IMR-90 (cell line): ENCODE results near the gene SMAD7. TPM values are rescaled to one million over a fixed set of nuclear protein-coding genes. Genes with fewer than 3 reads are reported as not detected.

Experiments
- ATAC-seq: fragments of 200-7000 bp; cut with Tn5 transposase; 2 replicates; pipeline ENCODE4 v1.9.1; 2020; ENCODE audit warnings: low read depth, mild to moderate bottlenecking, moderate library complexity
- BruUV-seq: library from RNA; stranded (reverse); fragments of 400-500 nt; replicated peaks from 2 replicates; lab custom pipeline; 2021; lab: Mats Ljungman, UMichigan
- CTCF ChIA-PET: fragments of 300-600 bp; formaldehyde crosslinking; extraction: SDS; loops from one replicate; lab custom pipeline; 2021; ENCODE audit warnings: antibody characterized with exemption; lab: Yijun Ruan, JAX
- POLR2A ChIA-PET: fragments of 300-600 bp; sonication (Branson Sonifier 250); formaldehyde crosslinking; loops from one replicate; lab custom pipeline; 2022; ENCODE audit warnings: antibody characterized with exemption; ENCODE audit not compliant: unreplicated experiment; lab: Charles Lee
- DNase-seq: peaks from one replicate; pipeline ENCODE4 v3.0.0; 2013
- H2AFZ ChIP-seq: replicated peaks from 2 replicates; pipeline ENCODE3; 2013; ENCODE audit warnings: low read length, mild to moderate bottlenecking; ENCODE audit not compliant: poor library complexity
- H2AK5ac ChIP-seq: 2 replicates; pipeline ENCODE4 v1.6.1; 2013; ENCODE audit warnings: low read depth, low read length, inconsistent platforms
- H2AK9ac ChIP-seq: replicated peaks from 2 replicates; pipeline ENCODE3; 2013; ENCODE audit warnings: mild to moderate bottlenecking, low read depth, low read length, moderate library complexity; ENCODE audit not compliant: poor library complexity
- H2BK120ac ChIP-seq: 2 replicates; pipeline ENCODE4 v1.6.1; 2013; ENCODE audit warnings: low read depth, low read length, inconsistent platforms
- H2BK15ac ChIP-seq: 3 replicates; pipeline ENCODE4 v1.6.1; 2013; ENCODE audit warnings: low read depth, low read length, inconsistent platforms
- H2BK20ac ChIP-seq: 2 replicates; pipeline ENCODE4 v1.6.1; 2013; ENCODE audit warnings: low read depth, mild to moderate bottlenecking, inconsistent platforms, low read length, moderate library complexity
- H2BK5ac ChIP-seq: 2 replicates; pipeline ENCODE4 v1.6.1; 2013; ENCODE audit warnings: mild to moderate bottlenecking, low read depth, low read length, inconsistent platforms; ENCODE audit not compliant: poor library complexity, severe bottlenecking
- H3K14ac ChIP-seq: replicated peaks from 2 replicates; pipeline ENCODE4 v1.6.1; 2013; ENCODE audit warnings: low read depth, low read length, inconsistent platforms
- H3K18ac ChIP-seq: 2 replicates; pipeline ENCODE4 v1.6.1; 2013; ENCODE audit warnings: low read depth, low read length, control low read depth
- H3K23ac ChIP-seq: 2 replicates; pipeline ENCODE4 v1.6.1; 2013; ENCODE audit warnings: low read depth, low read length, inconsistent platforms
- H3K27ac ChIP-seq: 2 replicates; pipeline ENCODE4 v1.5.1; 2013; ENCODE audit warnings: mild to moderate bottlenecking, control low read depth, low read length; ENCODE audit not compliant: insufficient read depth
- H3K27me3 ChIP-seq: 2 replicates; pipeline ENCODE4 v1.6.1; 2013; ENCODE audit warnings: low read length; ENCODE audit not compliant: control insufficient read depth, insufficient read depth
- H3K36me3 ChIP-seq: 2 replicates; pipeline ENCODE4 v1.6.1; 2013; ENCODE audit warnings: low read length, mixed read lengths; ENCODE audit not compliant: control insufficient read depth, insufficient read depth
- H3K4ac ChIP-seq: 2 replicates; pipeline ENCODE4 v1.6.1; 2013; ENCODE audit warnings: low read depth, low read length, inconsistent platforms
- H3K4me1 ChIP-seq: 2 replicates; pipeline ENCODE4 v1.6.1; 2013; ENCODE audit warnings: low read length, mixed read lengths; ENCODE audit not compliant: control insufficient read depth, insufficient read depth
- H3K4me2 ChIP-seq: 2 replicates; pipeline ENCODE4 v1.6.1; 2013; ENCODE audit warnings: low read depth, mild to moderate bottlenecking, control low read depth, low read length, moderate library complexity
- H3K4me3 ChIP-seq: 2 replicates; pipeline ENCODE4 v1.5.1; 2013; ENCODE audit warnings: low read depth, mild to moderate bottlenecking, control low read depth, low read length, moderate library complexity; ENCODE audit not compliant: insufficient read depth
- H3K56ac ChIP-seq: 2 replicates; pipeline ENCODE4 v1.6.1; 2013; ENCODE audit warnings: low read length, inconsistent platforms; ENCODE audit not compliant: insufficient read depth; ENCODE audit errors: extremely low read depth
- H3K79me1 ChIP-seq, 2 experiments: 2 replicates each; pipeline ENCODE4 v1.6.1; 2013; ENCODE audit warnings: low read length in 2 of 2, inconsistent platforms in 1 of 2, low read depth in 1 of 2
- H3K9ac ChIP-seq: 2 replicates; pipeline ENCODE4 v1.6.1; 2013; ENCODE audit warnings: low read depth, low read length, control low read depth
- H3K9me1 ChIP-seq: 2 replicates; pipeline ENCODE4 v1.6.1; 2013; ENCODE audit warnings: low read length, inconsistent platforms; ENCODE audit not compliant: insufficient read depth
- H3K9me3 ChIP-seq: 2 replicates; pipeline ENCODE4 v1.6.1; 2013; ENCODE audit warnings: low read length; ENCODE audit not compliant: control insufficient read depth, insufficient read depth
- H4K20me1 ChIP-seq: 2 replicates; pipeline ENCODE4 v1.6.1; 2013; ENCODE audit warnings: low read length, inconsistent platforms; ENCODE audit not compliant: insufficient read depth
- H4K5ac ChIP-seq: 2 replicates; pipeline ENCODE4 v1.6.1; 2013; ENCODE audit warnings: mild to moderate bottlenecking, low read depth, low read length, control low read depth
- H4K8ac ChIP-seq, 2 experiments: 2 replicates each; pipeline ENCODE4 v1.6.1; 2013; ENCODE audit warnings: low read depth in 2 of 2, low read length in 2 of 2, control low read depth in 1 of 2, inconsistent platforms in 1 of 2
- H4K91ac ChIP-seq: 2 replicates; pipeline ENCODE4 v1.6.1; 2013; ENCODE audit warnings: low read depth, low read length, inconsistent platforms; ENCODE audit not compliant: insufficient read depth
- BHLHE40 ChIP-seq: fragments of 150-350 bp; IDR thresholded peaks from 2 replicates; pipeline ENCODE4 v1.6.1; 2016; ENCODE audit warnings: mild to moderate bottlenecking, low read depth, low read length
- CHD1 ChIP-seq: IDR thresholded peaks from 2 replicates; pipeline ENCODE4 v1.6.1; 2012; ENCODE audit warnings: low read depth, low read length, improper control_type of control experiment
- CTCF ChIP-seq: conservative IDR thresholded peaks from 2 replicates; pipeline ENCODE4 v1.5.1; 2012; ENCODE audit warnings: mild to moderate bottlenecking, low read depth, low read length, improper control_type of control experiment
- ELK1 ChIP-seq: fragments of 150-350 bp; IDR thresholded peaks from 2 replicates; pipeline ENCODE4 v1.6.1; 2016; ENCODE audit warnings: low read depth, mild to moderate bottlenecking, low read length, moderate library complexity, borderline replicate concordance
- FOS ChIP-seq: fragments of 150-350 bp; IDR thresholded peaks from 2 replicates; pipeline ENCODE4 v1.6.1; 2016; ENCODE audit warnings: low read depth, low read length
- MAFK ChIP-seq: IDR thresholded peaks from 2 replicates; pipeline ENCODE4 v1.6.1; 2012; ENCODE audit warnings: low read depth, low read length, improper control_type of control experiment
- MAZ ChIP-seq: IDR thresholded peaks from 2 replicates; pipeline ENCODE4 v1.6.1; 2012; ENCODE audit warnings: low read depth, mild to moderate bottlenecking, low read length, improper control_type of control experiment, moderate library complexity, borderline replicate concordance
- MXI1 ChIP-seq: IDR thresholded peaks from 2 replicates; pipeline ENCODE4 v1.6.1; 2012; ENCODE audit warnings: low read depth, mild to moderate bottlenecking, low read length, moderate library complexity, borderline replicate concordance
- NFE2L2 ChIP-seq: fragments of 150-350 bp; IDR thresholded peaks from 2 replicates; pipeline ENCODE4 v1.6.1; 2016; ENCODE audit warnings: low read depth, mild to moderate bottlenecking, low read length
- POLR2A ChIP-seq: IDR thresholded peaks from 2 replicates; pipeline ENCODE4 v1.6.1; 2012; ENCODE audit warnings: mild to moderate bottlenecking, low read depth, low read length
- RAD21 ChIP-seq: IDR thresholded peaks from 2 replicates; pipeline ENCODE4 v1.6.1; 2012; ENCODE audit warnings: low read length, improper control_type of control experiment
- RCOR1 ChIP-seq: IDR thresholded peaks from 2 replicates; pipeline ENCODE4 v1.6.1; 2012; ENCODE audit warnings: mild to moderate bottlenecking, low read length, improper control_type of control experiment; ENCODE audit not compliant: insufficient replicate concordance
- RFX5 ChIP-seq: IDR thresholded peaks from 2 replicates; pipeline ENCODE4 v1.8.0; 2012; ENCODE audit warnings: low read depth, mild to moderate bottlenecking, low read length, moderate library complexity
- SMC3 ChIP-seq: fragments of 150-350 bp; IDR thresholded peaks from 2 replicates; pipeline ENCODE4 v1.6.1; 2016; ENCODE audit warnings: low read depth, mild to moderate bottlenecking, antibody characterized with exemption, low read length, moderate library complexity
- WGBS, 2 experiments: methylation state at CpG; one replicate each; pipeline versions ENCODE4 v1.1.5 to v1.1.7; 2013; ENCODE audit warnings: missing lambda C conversion rate in 2 of 2; ENCODE audit not compliant: insufficient read length in 1 of 2; ENCODE audit errors: extremely low coverage in 2 of 2; 5-methylcytosine and 5-hydroxymethylcytosine counted together
- dilution Hi-C: fragments of 300-500 bp; cut with HindIII; formaldehyde crosslinking; loops from one replicate; pipeline ENCODE4 v1.14.3; 2018; ENCODE audit warnings: low sequenced_read_pairs; ENCODE audit not compliant: unreplicated experiment
- in situ Hi-C: fragments of 300-500 bp; cut with MboI; formaldehyde crosslinking; loops from 3 replicates; pipeline ENCODE4 v1.14.3; 2019; ENCODE audit warnings: low sequenced_read_pairs, inconsistent platforms, mixed read lengths
- intact Hi-C: fragments of 100-400 bp; cut with micrococcal nuclease; formaldehyde crosslinking; loops from 2 replicates; pipeline ENCODE4 v1.10.0; 2022
- polyA plus RNA-seq, 3 experiments: library from polyadenylated mRNA; depleted of rRNA; stranded (reverse); fragments of >200 nt; gene quantifications; 2 replicates each; pipeline ENCODE4 v1.2.3, GENCODE V29; 2012; ENCODE audit warnings: low replicate concordance in 1 of 3
- total RNA-seq: library from RNA; depleted of rRNA; stranded (reverse); fragments of >200 nt; gene quantifications from 2 replicates; pipeline ENCODE4 v1.2.3, GENCODE V29; 2012

Gene SMAD7
- total and polyA plus RNA-seq, 2 of the 4 experiments (the other 2 are of a cell fraction) = 15.8 to 17.6 TPM

GRCh38 chr18:48934415-48934722 is 16.4 kb downstream of the SMAD7 start:
- H4K91ac ChIP-seq = peak overlapping the region; percentile 88
- no peaks in the 10 kb centered on the region for H3K9me3 ChIP-seq
- H4K8ac ChIP-seq = peak overlapping the region; percentile 65 to 92
- H3K36me3 ChIP-seq = peaks cover 14% of the 10 kb centered on the region
- in situ Hi-C loops = loop anchor here (25.0 kb wide), 1 partner anchor 397 kb away; the partner anchor contains the start of gene CTIF
- H3K18ac ChIP-seq = 0 out of 2 replicates have a peak overlapping the region, but pooled peaks have one; percentile 39
- H3K4me1 ChIP-seq = peaks cover 61% of the 10 kb centered on the region
- DNase-seq (no peak), ATAC-seq (no peak)
- peak overlapping the region; percentile 67 for H2AK5ac ChIP-seq
- H3K23ac ChIP-seq = peak overlapping the region; percentile 88
- peaks cover 0 to 97% of the 10 kb centered on the region in 2 experiments; a peak in 3 of 4 replicates for H3K79me1 ChIP-seq
- peak overlapping the region; percentile 82 for H3K4ac ChIP-seq
- H2BK20ac ChIP-seq = peak overlapping the region; percentile 89
- 0 out of 2 replicates have a peak overlapping the region, but pooled peaks have one; percentile 46 for H4K5ac ChIP-seq
- peak overlapping the region; percentile 61 for H3K56ac ChIP-seq
- peak overlapping the region; percentile 34; the same call in 1 of the 3 replicates for H2BK15ac ChIP-seq
- no peak overlapping the region for H3K4me3 ChIP-seq
- peak overlapping the region; percentile 57 for H2AFZ ChIP-seq
- H2BK120ac ChIP-seq = peak overlapping the region; percentile 91
- POLR2A ChIA-PET = no interaction called here
- intact Hi-C loops = no loop called here
- BruUV-seq = no TSS peak
- no peak for TF ChIP-seq MXI1
- TF ChIP-seq RCOR1 = no peak
- TF ChIP-seq RAD21 = no peak
- no peak for TF ChIP-seq BHLHE40
- no peak for TF ChIP-seq SMC3
- TF ChIP-seq POLR2A = no peak
- no peak for TF ChIP-seq CHD1
- TF ChIP-seq RFX5 = no peak
- TF ChIP-seq ELK1 = no peak
- TF ChIP-seq MAZ = no peak
- TF ChIP-seq NFE2L2 = no peak
- TF ChIP-seq FOS = no peak
- TF ChIP-seq CTCF = no peak
- no peak for TF ChIP-seq MAFK
- dilution Hi-C loops = no loop called here
- peak overlapping the region; percentile 56 for H3K27ac ChIP-seq
- WGBS, 2 experiments = no CpG with 5 or more reads among the region's 3 CpGs
- H2BK5ac ChIP-seq = peak overlapping the region; percentile 82
- H3K14ac ChIP-seq = peak overlapping the region; percentile 92
- peaks cover 96% of the 10 kb centered on the region for H4K20me1 ChIP-seq
- peak overlapping the region; percentile 87 for H2AK9ac ChIP-seq
- CTCF ChIA-PET = interaction anchor here (0.6 to 0.9 kb wide), 2 partner anchors 21 to 127 kb away, joined by 3 read pairs; no protein-coding TSS in a partner anchor
- no peaks in the 10 kb centered on the region for H3K27me3 ChIP-seq
- peaks cover 58% of the 10 kb centered on the region for H3K9me1 ChIP-seq
- peak overlapping the region; percentile 26; the same call in 1 of the 2 replicates for H3K9ac ChIP-seq
- H3K4me2 ChIP-seq = no peak overlapping the region
